Activated naive CD8-positive, alpha-beta T cell treated with anti-CD3 and anti-CD28 coated beads, Interleukin-2, amount 50 U/mL, for 24 hours (primary cell): ENCODE data around the gene COL8A1.
A peak's percentile ranks its signal among the peaks of the same experiment; 100 is the strongest.
"Not testable (repeated sequence)": the region's sequence is repeated elsewhere in the genome, so short reads cannot be mapped to it uniquely, and the experiment has no call there.

Source experiments
- ATAC-seq: fragments of 150-1000 bp; cut with Tn5 transposase; one replicate; pipeline ENCODE4 v1.10.0; 2021
- DNase-seq: peaks from one replicate; pipeline ENCODE4 v3.0.0; 2021
- H3K27ac Mint-ChIP-seq: one replicate; pipeline ENCODE4 v1.8.0; 2021; ENCODE audit warnings: mild to moderate bottlenecking, mixed read lengths
- H3K27me3 Mint-ChIP-seq: one replicate; pipeline ENCODE4 v1.8.0; 2021; ENCODE audit warnings: mixed read lengths
- H3K36me3 Mint-ChIP-seq: one replicate; pipeline ENCODE4 v1.8.0; 2021; ENCODE audit warnings: low read depth, mixed read lengths
- H3K4me1 Mint-ChIP-seq: one replicate; pipeline ENCODE4 v1.8.0; 2021; ENCODE audit warnings: mixed read lengths
- H3K4me3 Mint-ChIP-seq: one replicate; pipeline ENCODE4 v1.8.0; 2021; ENCODE audit warnings: mild to moderate bottlenecking, moderate library complexity, mixed read lengths
- H3K9me3 Mint-ChIP-seq: one replicate; pipeline ENCODE4 v1.8.0; 2021; ENCODE audit warnings: mixed read lengths

Gene COL8A1

DNA sequence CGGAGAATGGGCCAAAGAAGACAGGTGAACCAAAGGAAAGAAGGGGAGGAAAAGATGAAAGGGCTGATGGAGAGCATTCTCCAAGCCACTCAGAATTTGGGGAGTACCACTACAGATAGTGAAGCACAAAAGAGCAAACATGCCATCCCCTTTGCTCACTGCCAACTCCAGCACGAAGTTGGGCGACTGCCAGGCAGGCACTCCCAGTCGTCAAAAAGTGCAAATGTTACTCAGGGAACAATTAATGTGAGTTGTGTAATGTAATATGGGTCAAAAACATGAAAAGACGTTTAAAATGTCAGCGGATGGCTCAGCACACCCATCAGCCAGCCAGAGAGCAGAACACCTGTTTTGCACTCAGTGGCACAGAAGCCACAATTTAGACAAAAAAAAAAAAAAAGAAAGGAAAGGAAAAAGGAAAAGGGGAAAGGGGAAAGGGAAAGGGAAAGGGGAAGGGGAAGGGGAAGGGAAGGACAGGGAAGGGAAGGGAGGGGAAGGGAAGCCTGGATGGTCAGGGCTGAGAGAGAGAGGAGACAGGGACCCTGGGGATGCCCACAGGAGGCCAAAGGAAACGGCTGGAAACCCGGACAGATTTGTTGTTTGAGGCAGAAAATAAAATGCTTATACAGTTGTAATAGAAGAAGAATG is 82.7 kb downstream of the COL8A1 start:
- DNase-seq (no peak), ATAC-seq (no peak)
- Mint-ChIP-seq H3K4me3 (no peak overlapping the region), H3K9me3 (no peaks in the 10 kb centered on the region), H3K4me1 (no peaks in the 10 kb centered on the region), H3K27me3 (peaks cover 4% of the 10 kb centered on the region), H3K36me3 (no peaks in the 10 kb centered on the region), H3K27ac (no peak overlapping the region)

DNA sequence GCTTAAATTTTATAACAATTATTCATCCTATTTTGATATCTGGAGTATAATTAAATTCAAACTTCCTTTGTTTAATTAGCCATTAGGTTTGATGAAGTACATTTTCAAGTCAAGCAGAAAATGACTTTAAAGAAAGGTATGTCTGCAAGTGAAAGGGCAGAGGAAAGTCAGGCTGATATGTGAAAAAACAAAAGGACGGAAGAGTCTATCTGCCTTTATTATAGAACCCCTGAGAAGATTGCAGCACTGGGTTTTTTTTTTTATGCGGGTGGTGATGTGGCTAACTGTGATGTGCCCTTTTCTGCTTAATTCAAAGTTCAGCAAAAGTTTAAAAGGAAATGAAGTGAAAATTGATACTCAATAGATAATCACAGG is 83.2 kb downstream of the COL8A1 start:
- ATAC-seq = no peak
- Mint-ChIP-seq H3K27ac (no peak overlapping the region), H3K4me3 (no peak overlapping the region), H3K4me1 (no peaks in the 10 kb centered on the region), H3K36me3 (no peaks in the 10 kb centered on the region), H3K9me3 (no peaks in the 10 kb centered on the region), H3K27me3 (peaks cover 4% of the 10 kb centered on the region)
- DNase-seq = no peak

DNA sequence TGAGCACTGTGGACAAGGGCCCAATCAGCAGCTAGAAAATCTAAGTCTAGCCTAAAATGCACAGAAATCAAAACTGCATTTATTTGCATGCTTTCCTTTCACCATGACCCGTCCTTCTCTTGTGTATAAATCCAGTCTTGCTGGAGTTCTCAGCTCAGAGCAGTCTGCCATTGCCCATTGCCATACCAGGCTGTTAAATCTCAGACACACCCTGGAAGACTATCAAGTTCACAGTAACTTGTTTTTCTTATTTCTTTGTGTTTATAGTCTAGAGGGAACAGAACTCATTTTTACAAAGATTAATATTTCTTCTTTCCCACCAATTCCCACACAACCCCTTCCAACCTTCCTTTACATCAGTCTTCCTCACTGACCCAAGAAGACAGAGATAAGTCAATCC is 85.9 kb downstream of the COL8A1 start:
- Mint-ChIP-seq H3K27me3 (peaks cover 3% of the 10 kb centered on the region), H3K27ac (no peak overlapping the region), H3K4me3 (no peak overlapping the region), H3K9me3 (no peaks in the 10 kb centered on the region), H3K36me3 (no peaks in the 10 kb centered on the region), H3K4me1 (no peaks in the 10 kb centered on the region)
- DNase-seq = no peak
- no peak for ATAC-seq

DNA sequence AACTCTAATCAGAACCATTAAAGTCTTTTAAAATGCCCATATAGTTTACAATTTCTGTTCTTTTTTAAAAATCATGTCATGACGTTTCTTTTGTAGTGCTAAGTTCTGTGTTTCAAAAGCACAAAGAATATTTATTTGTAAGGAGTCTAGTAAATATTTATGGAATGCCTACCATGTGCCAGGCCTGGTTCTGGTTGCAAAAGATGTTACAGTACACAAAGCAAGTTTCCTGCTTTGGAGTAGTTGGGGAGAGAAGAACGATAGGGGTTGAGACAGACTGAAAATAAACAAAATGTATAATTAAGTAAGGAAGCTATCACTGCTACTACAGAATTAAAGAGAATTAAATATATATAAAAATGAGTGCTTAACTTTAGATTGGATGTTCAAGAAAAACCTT is 92.5 kb downstream of the COL8A1 start:
- H3K4me3 Mint-ChIP-seq = no peak overlapping the region
- no peaks in the 10 kb centered on the region for H3K4me1 Mint-ChIP-seq
- H3K36me3 Mint-ChIP-seq = no peaks in the 10 kb centered on the region
- no peak overlapping the region for H3K27ac Mint-ChIP-seq
- ATAC-seq (no peak), DNase-seq (no peak)
- H3K27me3 Mint-ChIP-seq = peaks cover 4% of the 10 kb centered on the region
- H3K9me3 Mint-ChIP-seq = no peaks in the 10 kb centered on the region

DNA sequence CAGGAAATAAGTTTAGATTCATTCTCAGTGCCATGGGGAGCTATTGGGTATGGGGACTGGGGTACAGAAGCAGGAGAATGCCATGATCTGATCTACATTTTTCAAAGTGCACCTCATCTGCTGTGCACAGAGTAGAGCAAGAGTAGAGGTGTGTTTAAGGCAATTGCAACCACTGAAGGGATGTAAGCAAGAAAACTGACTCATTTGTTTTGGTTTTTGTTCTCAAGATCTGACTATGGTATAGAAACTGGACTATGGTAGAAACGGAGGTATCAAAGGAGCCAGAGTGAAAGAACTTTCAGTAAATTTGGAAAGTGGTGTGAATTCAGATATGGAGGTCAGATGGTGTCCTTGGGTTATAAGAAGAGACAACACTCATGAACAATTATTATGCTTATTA is 93.1 kb downstream of the COL8A1 start:
- no peak for ATAC-seq
- no peak for DNase-seq
- H3K36me3 Mint-ChIP-seq = no peaks in the 10 kb centered on the region
- H3K27me3 Mint-ChIP-seq = peaks cover 4% of the 10 kb centered on the region
- no peak overlapping the region for H3K4me3 Mint-ChIP-seq
- no peak overlapping the region for H3K27ac Mint-ChIP-seq
- no peaks in the 10 kb centered on the region for H3K4me1 Mint-ChIP-seq
- no peaks in the 10 kb centered on the region for H3K9me3 Mint-ChIP-seq

DNA sequence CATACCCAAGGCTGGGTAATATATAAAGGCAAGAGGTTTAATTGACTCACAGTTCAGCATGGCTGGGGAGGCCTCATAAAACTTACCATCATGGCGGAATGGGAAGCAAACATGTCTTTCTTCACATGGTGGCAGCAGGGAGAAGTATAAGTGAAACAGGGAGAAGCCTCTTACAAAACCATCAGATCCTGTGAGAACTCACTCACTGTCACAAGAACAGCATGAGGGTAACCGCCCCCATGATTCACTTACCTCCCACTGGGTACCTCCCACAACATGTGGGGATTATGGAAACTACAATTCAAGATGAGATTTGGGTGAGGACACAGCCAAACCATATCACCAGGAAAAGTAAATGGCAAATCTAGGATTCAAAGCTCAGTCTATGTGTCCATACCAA is 102.0 kb downstream of the COL8A1 start:
- not testable (repeated sequence) for ATAC-seq, H3K4me3 Mint-ChIP-seq, H3K4me1 Mint-ChIP-seq, H3K9me3 Mint-ChIP-seq, H3K36me3 Mint-ChIP-seq, H3K27me3 Mint-ChIP-seq, H3K27ac Mint-ChIP-seq, DNase-seq

DNA sequence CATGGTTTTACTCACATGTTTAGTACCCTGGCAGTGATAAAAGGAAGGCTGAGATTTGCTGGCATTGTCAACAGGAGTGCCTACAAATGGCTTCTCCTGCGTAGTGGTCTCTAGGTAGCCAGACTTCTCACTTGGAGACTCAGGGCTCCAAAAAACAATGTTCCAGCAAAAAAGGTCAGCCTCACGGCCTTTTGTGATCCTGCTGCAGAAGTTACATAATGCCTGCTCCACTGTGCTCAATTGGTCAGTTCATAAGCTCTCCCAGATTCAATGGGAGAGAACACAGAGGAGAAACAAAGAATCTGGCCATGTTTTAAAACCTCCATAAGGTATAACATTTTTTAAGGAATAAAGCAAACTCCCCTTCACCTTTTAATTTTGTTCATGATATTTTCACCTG is 103.2 kb downstream of the COL8A1 start:
- Mint-ChIP-seq H3K9me3 (no peaks in the 10 kb centered on the region), H3K27ac (no peak overlapping the region), H3K4me3 (no peak overlapping the region), H3K27me3 (peaks cover 4% of the 10 kb centered on the region), H3K4me1 (no peaks in the 10 kb centered on the region), H3K36me3 (peaks cover 2% of the 10 kb centered on the region)
- ATAC-seq (no peak), DNase-seq (no peak)

DNA sequence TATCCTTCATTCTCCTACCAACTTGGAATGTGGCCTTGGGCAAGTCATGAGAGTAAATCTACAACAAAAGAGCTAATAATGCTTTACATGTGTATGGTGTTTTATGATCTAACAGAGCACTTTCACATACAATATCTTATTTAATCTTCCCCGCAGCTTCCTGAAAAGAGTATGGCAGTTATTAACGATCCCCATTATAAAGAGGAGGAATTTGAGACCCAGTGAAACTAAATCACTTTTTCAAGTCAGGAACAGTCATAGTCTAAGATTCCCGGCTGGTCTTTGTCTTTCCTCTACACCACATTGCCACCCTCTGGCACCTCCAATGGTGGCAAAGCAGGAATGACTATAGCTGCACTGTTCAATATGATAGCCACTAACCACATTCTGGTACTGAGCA is 109.5 kb downstream of the COL8A1 start:
- no peak for ATAC-seq
- no peaks in the 10 kb centered on the region for H3K4me1 Mint-ChIP-seq
- H3K27me3 Mint-ChIP-seq = peaks cover 3% of the 10 kb centered on the region
- H3K4me3 Mint-ChIP-seq = no peak overlapping the region
- no peaks in the 10 kb centered on the region for H3K9me3 Mint-ChIP-seq
- no peaks in the 10 kb centered on the region for H3K36me3 Mint-ChIP-seq
- DNase-seq = no peak
- no peak overlapping the region for H3K27ac Mint-ChIP-seq

DNA sequence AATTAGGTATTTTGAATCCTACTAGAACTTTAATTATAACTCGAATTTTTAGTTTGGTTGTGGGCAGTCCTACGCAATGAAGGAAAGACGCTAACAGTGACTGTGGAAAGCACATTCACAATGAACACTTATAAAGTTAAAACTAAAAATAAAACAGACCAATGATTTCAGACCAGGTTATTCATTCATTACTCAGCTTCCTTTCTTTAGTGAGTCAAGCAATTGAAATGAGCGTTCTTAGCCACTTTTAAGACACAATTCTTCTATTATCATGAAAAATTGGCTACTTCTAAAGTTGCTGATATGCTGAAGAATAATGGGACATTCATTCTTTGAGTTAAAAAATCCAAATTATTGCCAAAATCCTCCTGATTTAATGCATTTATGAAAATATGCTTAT is 113.3 kb downstream of the COL8A1 start:
- no peaks in the 10 kb centered on the region for H3K36me3 Mint-ChIP-seq
- no peaks in the 10 kb centered on the region for H3K9me3 Mint-ChIP-seq
- DNase-seq (no peak), ATAC-seq (no peak)
- H3K27me3 Mint-ChIP-seq = no peaks in the 10 kb centered on the region
- H3K4me1 Mint-ChIP-seq = no peaks in the 10 kb centered on the region
- no peak overlapping the region for H3K4me3 Mint-ChIP-seq
- no peak overlapping the region for H3K27ac Mint-ChIP-seq

DNA sequence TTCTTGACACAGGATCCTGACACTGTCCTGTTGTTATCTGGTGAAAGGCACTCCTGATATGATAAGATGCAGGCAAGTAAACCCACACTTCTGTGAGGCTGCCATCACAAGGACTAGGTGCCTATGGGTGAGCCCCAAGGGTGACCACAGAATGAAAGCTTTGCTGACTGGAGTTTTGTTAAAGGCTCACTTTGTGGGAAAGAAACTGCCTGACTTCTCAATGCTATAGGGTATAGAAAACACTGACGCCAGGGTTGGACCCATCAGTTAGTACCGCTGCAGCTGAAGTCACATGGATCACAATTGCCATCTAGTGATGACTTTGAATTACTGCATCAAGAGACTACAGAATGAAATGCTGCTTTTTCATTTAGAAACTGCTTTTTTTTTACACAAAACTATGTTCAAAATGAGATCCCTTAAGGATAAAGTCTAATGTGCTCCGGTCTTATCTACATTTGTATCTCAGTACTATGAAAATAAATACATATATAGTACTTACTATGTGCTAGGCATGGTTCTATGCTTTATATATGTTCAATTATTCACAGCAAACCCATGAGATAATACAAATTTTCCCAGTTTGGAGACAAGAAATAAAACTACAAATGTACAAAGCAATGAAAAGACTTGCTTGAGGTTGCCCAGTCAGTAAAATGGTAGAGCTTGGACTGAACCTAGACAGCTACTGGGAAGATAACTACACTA is 115.0 kb downstream of the COL8A1 start:
- DNase-seq (no peak), ATAC-seq (peak; percentile 61)
- H3K27ac Mint-ChIP-seq = no peak overlapping the region
- no peaks in the 10 kb centered on the region for H3K9me3 Mint-ChIP-seq
- H3K4me1 Mint-ChIP-seq = no peaks in the 10 kb centered on the region
- H3K36me3 Mint-ChIP-seq = no peaks in the 10 kb centered on the region
- H3K27me3 Mint-ChIP-seq = peaks cover 2% of the 10 kb centered on the region
- H3K4me3 Mint-ChIP-seq = no peak overlapping the region

DNA sequence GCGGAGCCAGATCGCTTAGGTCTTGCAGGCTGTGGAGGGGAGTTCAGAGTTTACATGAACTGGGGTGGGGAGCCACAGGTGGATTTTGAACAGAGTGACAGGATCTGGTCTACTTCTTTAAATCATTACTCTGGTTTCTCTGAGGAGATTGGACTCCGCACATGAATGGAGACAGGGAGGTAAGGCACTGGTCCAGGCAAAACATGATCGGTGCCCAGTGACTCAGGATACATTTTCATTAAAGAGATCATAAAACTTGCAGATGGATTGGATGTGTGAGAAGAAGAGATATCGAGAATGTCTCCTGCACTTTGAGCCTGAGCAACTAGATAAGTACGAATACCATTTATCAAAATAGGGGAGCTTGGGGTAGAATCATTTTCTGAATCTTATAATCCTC is 117.4 kb downstream of the COL8A1 start:
- Mint-ChIP-seq H3K27ac (no peak overlapping the region), H3K4me3 (no peak overlapping the region), H3K4me1 (no peaks in the 10 kb centered on the region), H3K27me3 (peaks cover 3% of the 10 kb centered on the region), H3K36me3 (no peaks in the 10 kb centered on the region), H3K9me3 (no peaks in the 10 kb centered on the region)
- ATAC-seq (no peak), DNase-seq (no peak)

DNA sequence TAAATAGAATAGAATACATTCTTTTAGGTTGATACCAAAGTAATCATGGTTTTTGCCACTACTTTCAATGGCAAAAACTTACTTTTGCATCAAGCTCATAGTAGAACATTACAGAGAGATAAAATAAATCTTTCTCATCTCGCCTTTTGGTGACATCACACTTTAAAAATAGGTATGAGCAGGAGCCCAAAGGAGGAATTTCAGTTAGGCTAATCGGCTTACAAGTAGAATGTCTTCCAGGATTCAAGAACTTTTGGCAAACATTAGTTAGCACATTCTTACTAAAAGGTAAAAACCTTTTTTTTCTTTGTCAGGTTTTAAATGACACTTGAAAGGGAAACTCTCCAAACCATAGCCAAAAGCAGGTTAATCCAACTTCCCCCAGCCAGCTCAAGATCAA is 119.6 kb downstream of the COL8A1 start:
- no peak overlapping the region for H3K4me3 Mint-ChIP-seq
- H3K4me1 Mint-ChIP-seq = no peaks in the 10 kb centered on the region
- no peak overlapping the region for H3K27ac Mint-ChIP-seq
- no peaks in the 10 kb centered on the region for H3K9me3 Mint-ChIP-seq
- H3K27me3 Mint-ChIP-seq = peaks cover 7% of the 10 kb centered on the region
- no peak for ATAC-seq
- no peak for DNase-seq
- H3K36me3 Mint-ChIP-seq = no peaks in the 10 kb centered on the region

DNA sequence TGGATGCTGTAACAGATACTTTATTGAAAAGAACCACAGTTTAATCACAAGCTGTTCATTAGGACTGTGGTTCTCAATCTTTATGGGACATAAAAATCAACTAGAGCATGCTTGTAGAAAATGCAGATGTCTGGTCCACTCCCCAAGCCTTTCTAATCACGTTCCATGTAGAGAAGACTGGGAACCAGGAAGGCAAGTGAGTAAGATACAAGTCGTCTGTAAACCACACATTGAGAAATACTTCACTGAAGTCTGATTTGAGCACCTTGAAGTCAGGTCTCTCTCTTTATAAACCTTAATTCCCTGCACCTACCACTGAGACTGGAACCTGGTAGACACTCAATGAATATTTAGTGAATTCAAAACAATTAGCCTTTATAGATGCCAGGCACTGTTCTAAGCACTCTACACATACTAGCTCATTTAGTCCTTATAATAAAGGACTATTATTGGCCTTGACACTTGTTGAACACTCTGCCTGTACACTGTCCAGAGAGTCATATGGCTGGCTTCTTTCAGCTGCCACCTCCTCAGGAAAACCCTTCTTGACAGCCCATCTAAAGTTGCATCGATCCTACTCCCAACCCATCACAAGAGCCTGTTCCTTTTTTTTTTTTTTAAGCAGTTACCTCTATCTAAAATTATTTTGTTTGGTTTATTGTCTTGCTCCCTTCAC is 120.2 kb downstream of the COL8A1 start:
- H3K4me1 Mint-ChIP-seq = no peaks in the 10 kb centered on the region
- no peak overlapping the region for H3K27ac Mint-ChIP-seq
- peaks cover 7% of the 10 kb centered on the region for H3K27me3 Mint-ChIP-seq
- no peak for DNase-seq
- H3K9me3 Mint-ChIP-seq = no peaks in the 10 kb centered on the region
- no peaks in the 10 kb centered on the region for H3K36me3 Mint-ChIP-seq
- ATAC-seq = no peak
- no peak overlapping the region for H3K4me3 Mint-ChIP-seq

DNA sequence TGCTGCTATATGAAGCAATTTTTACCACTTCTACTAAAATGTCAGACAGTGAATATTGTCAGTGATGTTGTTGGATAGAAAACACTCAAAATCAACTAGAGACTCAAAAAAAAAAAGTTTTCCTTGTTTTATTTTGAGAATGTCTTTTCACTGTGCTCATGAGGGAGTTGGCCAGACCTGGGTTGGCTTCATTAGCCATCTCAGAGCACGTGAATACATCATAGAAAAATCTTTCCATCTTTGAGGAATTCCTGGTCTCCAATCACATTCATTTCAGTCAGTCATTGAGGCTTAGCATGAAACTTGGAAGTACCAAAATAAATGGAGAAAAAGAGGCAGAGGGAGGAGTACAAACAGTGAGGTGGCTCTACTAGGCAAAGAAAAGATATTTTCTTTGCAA is 121.6 kb downstream of the COL8A1 start:
- H3K36me3 Mint-ChIP-seq = no peaks in the 10 kb centered on the region
- H3K4me1 Mint-ChIP-seq = no peaks in the 10 kb centered on the region
- no peak overlapping the region for H3K4me3 Mint-ChIP-seq
- DNase-seq = no peak
- no peak overlapping the region for H3K27ac Mint-ChIP-seq
- peaks cover 7% of the 10 kb centered on the region for H3K27me3 Mint-ChIP-seq
- ATAC-seq = no peak
- H3K9me3 Mint-ChIP-seq = no peaks in the 10 kb centered on the region

DNA sequence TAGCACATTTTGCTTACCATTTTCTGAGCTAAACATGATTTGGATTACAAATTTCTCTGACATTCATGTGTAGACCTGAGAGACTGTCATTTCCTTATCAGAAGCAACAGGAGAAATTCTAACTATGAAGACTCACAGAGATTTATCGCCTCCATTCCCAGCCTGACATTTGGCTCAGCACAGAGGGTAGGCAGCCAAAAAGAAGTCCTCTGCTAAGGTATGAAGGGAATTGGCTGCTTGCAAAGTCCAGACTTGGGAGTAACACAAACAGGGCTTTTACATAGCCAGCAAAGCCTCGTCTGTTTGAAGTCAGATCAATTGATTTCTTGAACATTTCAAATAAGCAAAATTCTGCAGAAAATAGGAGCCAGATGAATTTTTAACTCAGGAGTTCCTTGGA is 122.2 kb downstream of the COL8A1 start:
- Mint-ChIP-seq H3K9me3 (no peaks in the 10 kb centered on the region), H3K4me3 (no peak overlapping the region), H3K4me1 (no peaks in the 10 kb centered on the region), H3K27me3 (peaks cover 7% of the 10 kb centered on the region), H3K36me3 (no peaks in the 10 kb centered on the region), H3K27ac (no peak overlapping the region)
- ATAC-seq = no peak
- no peak for DNase-seq
